ENCODE data around the gene ZDHHC20. TPM values are rescaled to one million over a fixed set of nuclear protein-coding genes. Genes with fewer than 3 reads are reported as not detected.

The ZDHHC20 gene
- total RNA-seq, 1 experiment from 2014 or later, result 69.7 TPM

- ChIA-PET CTCF (interaction anchor here (0.7 to 2.1 kb wide), 2 partner anchors 15 to 135 kb away, joined by 3 to 8 read pairs; no protein-coding TSS in a partner anchor), POLR2A (interaction anchor here (0.7 to 1.3 kb wide), 2 partner anchors 14 to 43 kb away, joined by 3 read pairs; no protein-coding TSS in a partner anchor)
- Mint-ChIP-seq H3K27ac (no peak overlapping the region), H3K27me3 (ENCODE audit: low read depth) (no peaks in the 10 kb centered on the region), H3K4me1 (peaks cover 35% of the 10 kb centered on the region), H3K4me3 (no peak overlapping the region), H3K9me3 (no peaks in the 10 kb centered on the region), H3K36me3 (no peaks in the 10 kb centered on the region)
- TF ChIP-seq EMX1 (CRISPR knock-in tag; IDR thresholded peaks at IDR 0.05), result no peak
- ATAC-seq, result peak; percentile 11; the same call in 1 of the 2 replicates
- no peak for DNase-seq (ENCODE audit: low spot score)
These were observed 117.3 kb downstream of the ZDHHC20 start for GRCh38 chr13:21341637-21342422.

DNA sequence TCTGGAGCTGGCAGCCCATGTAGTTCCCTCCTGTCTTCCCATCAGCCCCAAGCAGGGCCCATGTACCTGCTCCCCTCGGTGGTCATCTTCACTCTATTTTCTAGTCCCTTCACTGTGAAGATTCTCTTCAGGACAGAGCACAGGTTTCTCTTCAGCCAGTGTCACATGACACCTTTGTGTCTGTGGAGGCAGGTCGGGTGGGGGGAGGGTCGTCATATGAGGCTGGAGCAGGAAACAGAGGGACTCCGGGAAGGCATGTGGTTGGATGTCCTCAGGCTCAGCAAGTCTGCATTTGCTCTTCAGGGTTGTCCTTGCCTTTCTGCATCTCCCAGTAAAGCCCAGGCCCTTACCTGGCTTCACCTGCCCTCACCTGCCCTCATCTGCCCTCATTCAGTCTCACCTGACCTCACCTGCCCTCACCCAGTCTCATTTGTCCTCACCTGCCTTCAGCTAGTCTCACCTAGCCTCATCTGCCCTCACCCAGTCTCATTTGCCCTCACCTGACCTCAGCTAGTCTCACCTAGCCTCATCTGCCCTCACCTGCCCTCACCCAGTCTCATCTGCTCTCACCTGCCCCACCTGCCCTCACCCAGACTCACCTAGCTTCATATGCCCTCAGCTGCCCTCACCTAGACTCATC lies 120.3 kb downstream of the ZDHHC20 start:
- ATAC-seq (peak; percentile 38), DNase-seq (ENCODE audit: low spot score) (no peak)
- H3K4me1 Mint-ChIP-seq, result peaks cover 41% of the 10 kb centered on the region
- peak overlapping the region; percentile 18; the same call in 1 of the 2 replicates for H3K27ac Mint-ChIP-seq
- peaks cover 3% of the 10 kb centered on the region; the same call in 1 of the 2 replicates for H3K36me3 Mint-ChIP-seq
- POLR2A ChIA-PET, result interaction anchor here (1.2 kb wide), 1 partner anchor 120 kb away, joined by 3 read pairs; the partner anchor contains the start of gene ZDHHC20
- H3K9me3 Mint-ChIP-seq, result peaks cover 19% of the 10 kb centered on the region
- no peaks in the 10 kb centered on the region; the same call in 1 of the 2 replicates for H3K27me3 Mint-ChIP-seq (ENCODE audit: low read depth)
- no peak overlapping the region for H3K4me3 Mint-ChIP-seq
- CTCF ChIA-PET, result interaction anchor here (1.0 to 2.9 kb wide), 8 partner anchors 12 to 139 kb away, joined by 3 to 18 read pairs (median 4); no protein-coding TSS in a partner anchor
- TF ChIP-seq TEAD1 (CRISPR knock-in tag; IDR thresholded peaks at IDR 0.05) (no peak), NFE2L1 (CRISPR knock-in tag; IDR thresholded peaks at IDR 0.05) (no peak), NFATC4 (CRISPR knock-in tag; IDR thresholded peaks at IDR 0.05) (no peak), JUN (CRISPR knock-in tag; IDR thresholded peaks at IDR 0.05) (no peak), ATF6 (CRISPR knock-in tag; IDR thresholded peaks at IDR 0.05) (no peak), FOXP1 (CRISPR knock-in tag; IDR thresholded peaks at IDR 0.05; ENCODE audit: borderline replicate concordance) (0 out of 2 replicates have a peak, but pooled peaks have one; percentile 64), ZNF423 (CRISPR knock-in tag; IDR thresholded peaks at IDR 0.05) (no peak), NR3C1 (CRISPR knock-in tag; conservative IDR thresholded peaks at IDR 0.05; ENCODE audit: low read depth) (no peak), ZNF232 (CRISPR knock-in tag; IDR thresholded peaks at IDR 0.05) (no peak), ATF1 (CRISPR knock-in tag; IDR thresholded peaks at IDR 0.05) (no peak), ELF4 (CRISPR knock-in tag; IDR thresholded peaks at IDR 0.05; ENCODE audit: low read depth) (no peak), ETV6 (CRISPR knock-in tag; IDR thresholded peaks at IDR 0.05) (no peak)
- TF ChIP-seq, protein P1, sequence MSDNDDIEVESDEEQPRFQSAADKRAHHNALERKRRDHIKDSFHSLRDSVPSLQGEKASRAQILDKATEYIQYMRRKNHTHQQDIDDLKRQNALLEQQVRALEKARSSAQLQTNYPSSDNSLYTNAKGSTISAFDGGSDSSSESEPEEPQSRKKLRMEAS (CRISPR knock-in tag; IDR thresholded peaks at IDR 0.05), result peak; percentile 26; the same call in 1 of the 2 replicates
- TF ChIP-seq, protein P2, sequence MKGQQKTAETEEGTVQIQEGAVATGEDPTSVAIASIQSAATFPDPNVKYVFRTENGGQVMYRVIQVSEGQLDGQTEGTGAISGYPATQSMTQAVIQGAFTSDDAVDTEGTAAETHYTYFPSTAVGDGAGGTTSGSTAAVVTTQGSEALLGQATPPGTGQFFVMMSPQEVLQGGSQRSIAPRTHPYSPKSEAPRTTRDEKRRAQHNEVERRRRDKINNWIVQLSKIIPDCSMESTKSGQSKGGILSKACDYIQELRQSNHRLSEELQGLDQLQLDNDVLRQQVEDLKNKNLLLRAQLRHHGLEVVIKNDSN (CRISPR knock-in tag; IDR thresholded peaks at IDR 0.05), result peak; percentile 69; the same call in 1 of the 2 replicates
- TF ChIP-seq, protein P3, sequence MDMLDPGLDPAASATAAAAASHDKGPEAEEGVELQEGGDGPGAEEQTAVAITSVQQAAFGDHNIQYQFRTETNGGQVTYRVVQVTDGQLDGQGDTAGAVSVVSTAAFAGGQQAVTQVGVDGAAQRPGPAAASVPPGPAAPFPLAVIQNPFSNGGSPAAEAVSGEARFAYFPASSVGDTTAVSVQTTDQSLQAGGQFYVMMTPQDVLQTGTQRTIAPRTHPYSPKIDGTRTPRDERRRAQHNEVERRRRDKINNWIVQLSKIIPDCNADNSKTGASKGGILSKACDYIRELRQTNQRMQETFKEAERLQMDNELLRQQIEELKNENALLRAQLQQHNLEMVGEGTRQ (CRISPR knock-in tag; IDR thresholded peaks at IDR 0.05), result peak; percentile 71
- TF ChIP-seq, protein P4, sequence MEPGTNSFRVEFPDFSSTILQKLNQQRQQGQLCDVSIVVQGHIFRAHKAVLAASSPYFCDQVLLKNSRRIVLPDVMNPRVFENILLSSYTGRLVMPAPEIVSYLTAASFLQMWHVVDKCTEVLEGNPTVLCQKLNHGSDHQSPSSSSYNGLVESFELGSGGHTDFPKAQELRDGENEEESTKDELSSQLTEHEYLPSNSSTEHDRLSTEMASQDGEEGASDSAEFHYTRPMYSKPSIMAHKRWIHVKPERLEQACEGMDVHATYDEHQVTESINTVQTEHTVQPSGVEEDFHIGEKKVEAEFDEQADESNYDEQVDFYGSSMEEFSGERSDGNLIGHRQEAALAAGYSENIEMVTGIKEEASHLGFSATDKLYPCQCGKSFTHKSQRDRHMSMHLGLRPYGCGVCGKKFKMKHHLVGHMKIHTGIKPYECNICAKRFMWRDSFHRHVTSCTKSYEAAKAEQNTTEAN (CRISPR knock-in tag; IDR thresholded peaks at IDR 0.05), result no peak

All from WTC11 (cell line).